B cell (primary cell): ENCODE results near the gene TASOR.

Experiments
- EZH2 ChIP-seq: IDR thresholded peaks from 2 replicates; pipeline ENCODE4 v1.6.1; 2012; ENCODE audit warnings: borderline replicate concordance, low read depth, mild to moderate bottlenecking, moderate library complexity, low read length; ENCODE audit not compliant: insufficient read depth, poor library complexity, severe bottlenecking
- TF ChIP-seq, protein P1 (sequence below): fragments of 200-600 bp; IDR thresholded peaks from one replicate; pipeline ENCODE4 v1.8.0; 2022; ENCODE audit warnings: antibody characterized with exemption, mild to moderate bottlenecking

DNA sequence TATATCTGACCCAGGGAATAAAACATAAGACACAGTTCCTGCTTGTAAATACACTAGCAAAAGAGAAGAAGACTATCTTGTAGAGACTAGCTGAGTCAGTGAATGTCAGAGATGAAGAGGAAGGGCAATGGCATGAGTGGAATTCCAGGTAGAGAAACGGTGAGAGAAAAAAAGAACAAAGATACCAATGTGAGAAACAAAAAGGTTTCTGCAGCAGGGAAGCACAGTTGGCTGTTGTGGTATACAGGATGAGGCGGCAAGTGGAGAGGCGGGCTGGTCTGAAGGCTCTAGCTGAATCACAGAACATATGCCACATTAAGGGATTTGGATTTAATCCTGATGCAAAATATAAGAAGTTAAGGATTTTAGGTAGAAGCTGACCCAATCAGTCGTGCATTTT lies 17.1 kb upstream of the TASOR start:
- no peak for TF ChIP-seq EZH2
- TF ChIP-seq, protein P1, sequence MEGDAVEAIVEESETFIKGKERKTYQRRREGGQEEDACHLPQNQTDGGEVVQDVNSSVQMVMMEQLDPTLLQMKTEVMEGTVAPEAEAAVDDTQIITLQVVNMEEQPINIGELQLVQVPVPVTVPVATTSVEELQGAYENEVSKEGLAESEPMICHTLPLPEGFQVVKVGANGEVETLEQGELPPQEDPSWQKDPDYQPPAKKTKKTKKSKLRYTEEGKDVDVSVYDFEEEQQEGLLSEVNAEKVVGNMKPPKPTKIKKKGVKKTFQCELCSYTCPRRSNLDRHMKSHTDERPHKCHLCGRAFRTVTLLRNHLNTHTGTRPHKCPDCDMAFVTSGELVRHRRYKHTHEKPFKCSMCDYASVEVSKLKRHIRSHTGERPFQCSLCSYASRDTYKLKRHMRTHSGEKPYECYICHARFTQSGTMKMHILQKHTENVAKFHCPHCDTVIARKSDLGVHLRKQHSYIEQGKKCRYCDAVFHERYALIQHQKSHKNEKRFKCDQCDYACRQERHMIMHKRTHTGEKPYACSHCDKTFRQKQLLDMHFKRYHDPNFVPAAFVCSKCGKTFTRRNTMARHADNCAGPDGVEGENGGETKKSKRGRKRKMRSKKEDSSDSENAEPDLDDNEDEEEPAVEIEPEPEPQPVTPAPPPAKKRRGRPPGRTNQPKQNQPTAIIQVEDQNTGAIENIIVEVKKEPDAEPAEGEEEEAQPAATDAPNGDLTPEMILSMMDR = no peak
